ENCODE data around the gene STRBP. TPM values are rescaled to one million over a fixed set of nuclear protein-coding genes. Genes with fewer than 3 reads are reported as not detected.

STRBP gene
- total RNA-seq, 1 donor from 2014 or later = 45.4 TPM

- TF ChIP-seq, protein P1, sequence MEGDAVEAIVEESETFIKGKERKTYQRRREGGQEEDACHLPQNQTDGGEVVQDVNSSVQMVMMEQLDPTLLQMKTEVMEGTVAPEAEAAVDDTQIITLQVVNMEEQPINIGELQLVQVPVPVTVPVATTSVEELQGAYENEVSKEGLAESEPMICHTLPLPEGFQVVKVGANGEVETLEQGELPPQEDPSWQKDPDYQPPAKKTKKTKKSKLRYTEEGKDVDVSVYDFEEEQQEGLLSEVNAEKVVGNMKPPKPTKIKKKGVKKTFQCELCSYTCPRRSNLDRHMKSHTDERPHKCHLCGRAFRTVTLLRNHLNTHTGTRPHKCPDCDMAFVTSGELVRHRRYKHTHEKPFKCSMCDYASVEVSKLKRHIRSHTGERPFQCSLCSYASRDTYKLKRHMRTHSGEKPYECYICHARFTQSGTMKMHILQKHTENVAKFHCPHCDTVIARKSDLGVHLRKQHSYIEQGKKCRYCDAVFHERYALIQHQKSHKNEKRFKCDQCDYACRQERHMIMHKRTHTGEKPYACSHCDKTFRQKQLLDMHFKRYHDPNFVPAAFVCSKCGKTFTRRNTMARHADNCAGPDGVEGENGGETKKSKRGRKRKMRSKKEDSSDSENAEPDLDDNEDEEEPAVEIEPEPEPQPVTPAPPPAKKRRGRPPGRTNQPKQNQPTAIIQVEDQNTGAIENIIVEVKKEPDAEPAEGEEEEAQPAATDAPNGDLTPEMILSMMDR (IDR thresholded peaks at IDR 0.05; ENCODE audit: unreplicated experiment) = no peak
- Mint-ChIP-seq H3K27me3 (ENCODE audit: unreplicated experiment) (no peaks in the 10 kb centered on the region), H3K27ac (ENCODE audit: unreplicated experiment) (no peak overlapping the region)
These were observed 133.0 kb downstream of the STRBP start for GRCh38 chr9:123135430-123135829.

GRCh38 chr9:123132696-123133095, 135.7 kb downstream of the STRBP start:
- no peak overlapping the region for H3K4me3 Mint-ChIP-seq (ENCODE audit: unreplicated experiment)
- no peaks in the 10 kb centered on the region for H3K27me3 Mint-ChIP-seq (ENCODE audit: unreplicated experiment)
- H3K36me3 Mint-ChIP-seq (ENCODE audit: low read depth, unreplicated experiment) = peaks cover 10% of the 10 kb centered on the region
- H3K9me3 Mint-ChIP-seq (ENCODE audit: unreplicated experiment) = no peaks in the 10 kb centered on the region
- TF ChIP-seq, protein P1 (IDR thresholded peaks at IDR 0.05; ENCODE audit: unreplicated experiment) = no peak
- no peak for DNase-seq (ENCODE audit: low spot score)
- no peak overlapping the region for H3K27ac Mint-ChIP-seq (ENCODE audit: unreplicated experiment)
- no peaks in the 10 kb centered on the region for H3K4me1 Mint-ChIP-seq (ENCODE audit: unreplicated experiment)

More at GRCh38 chr9:123135430-123135829, 133.0 kb downstream of the STRBP start:
- H3K4me1 Mint-ChIP-seq (ENCODE audit: unreplicated experiment) = no peaks in the 10 kb centered on the region
- DNase-seq (ENCODE audit: low spot score) = no peak
- H3K4me3 Mint-ChIP-seq (ENCODE audit: unreplicated experiment) = no peak overlapping the region
- H3K36me3 Mint-ChIP-seq (ENCODE audit: low read depth, unreplicated experiment) = peaks cover 6% of the 10 kb centered on the region
- no peaks in the 10 kb centered on the region for H3K9me3 Mint-ChIP-seq (ENCODE audit: unreplicated experiment)

DNA sequence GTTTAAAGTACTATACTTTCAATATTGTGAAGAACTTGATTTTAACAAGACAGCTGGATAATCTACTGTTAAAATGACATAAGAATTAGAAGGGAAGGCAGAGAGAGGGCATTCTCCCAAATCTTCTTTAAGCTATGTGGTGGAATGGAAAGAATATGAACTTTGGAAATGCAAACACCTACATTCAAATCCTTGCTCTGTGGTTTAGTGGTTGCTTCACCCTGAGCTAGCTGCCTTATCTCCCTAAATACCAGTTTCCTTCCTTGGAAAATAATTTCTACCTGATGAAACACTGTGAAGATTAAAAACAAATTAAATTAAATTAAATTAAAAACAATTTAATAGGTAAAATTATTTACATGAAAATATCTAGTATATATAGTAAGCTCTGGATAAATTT, 136.4 kb downstream of the STRBP start:
- Mint-ChIP-seq H3K4me1 (ENCODE audit: unreplicated experiment) (no peaks in the 10 kb centered on the region), H3K9me3 (ENCODE audit: unreplicated experiment) (no peaks in the 10 kb centered on the region), H3K27me3 (ENCODE audit: unreplicated experiment) (no peaks in the 10 kb centered on the region), H3K4me3 (ENCODE audit: unreplicated experiment) (no peak overlapping the region), H3K36me3 (ENCODE audit: low read depth, unreplicated experiment) (peaks cover 8% of the 10 kb centered on the region), H3K27ac (ENCODE audit: unreplicated experiment) (no peak overlapping the region)
- no peak for DNase-seq (ENCODE audit: low spot score)
- TF ChIP-seq, protein P1 (IDR thresholded peaks at IDR 0.05; ENCODE audit: unreplicated experiment) = no peak

DNA sequence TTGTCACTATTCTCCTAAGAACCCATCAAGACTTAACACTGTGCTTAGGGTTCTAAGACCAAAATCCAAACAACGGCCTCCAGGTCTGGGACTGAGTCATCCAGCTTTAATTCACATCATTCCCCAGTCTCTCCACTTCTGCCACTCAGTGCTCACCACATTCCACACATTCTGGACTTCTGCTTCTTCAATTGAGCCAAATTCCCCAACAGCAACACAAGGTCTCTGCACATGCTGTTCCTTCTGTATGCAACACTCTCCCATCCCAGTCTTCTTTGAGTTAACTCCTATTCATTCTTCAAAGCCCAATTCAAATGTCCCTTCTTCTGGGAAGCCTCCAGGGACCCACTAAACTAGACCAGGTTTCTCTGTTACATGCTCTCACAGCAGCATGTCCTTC, 137.1 kb downstream of the STRBP start:
- TF ChIP-seq, protein P1 (IDR thresholded peaks at IDR 0.05; ENCODE audit: unreplicated experiment) = no peak
- H3K36me3 Mint-ChIP-seq (ENCODE audit: low read depth, unreplicated experiment) = peaks cover 10% of the 10 kb centered on the region
- no peaks in the 10 kb centered on the region for H3K9me3 Mint-ChIP-seq (ENCODE audit: unreplicated experiment)
- no peak for DNase-seq (ENCODE audit: low spot score)
- H3K4me3 Mint-ChIP-seq (ENCODE audit: unreplicated experiment) = no peak overlapping the region
- no peaks in the 10 kb centered on the region for H3K4me1 Mint-ChIP-seq (ENCODE audit: unreplicated experiment)
- no peak overlapping the region for H3K27ac Mint-ChIP-seq (ENCODE audit: unreplicated experiment)
- no peaks in the 10 kb centered on the region for H3K27me3 Mint-ChIP-seq (ENCODE audit: unreplicated experiment)

GRCh38 chr9:123129423-123129822, 139.0 kb downstream of the STRBP start:
- no peak overlapping the region for H3K4me3 Mint-ChIP-seq (ENCODE audit: unreplicated experiment)
- H3K27me3 Mint-ChIP-seq (ENCODE audit: unreplicated experiment) = no peaks in the 10 kb centered on the region
- TF ChIP-seq, protein P1 (IDR thresholded peaks at IDR 0.05; ENCODE audit: unreplicated experiment) = no peak
- H3K27ac Mint-ChIP-seq (ENCODE audit: unreplicated experiment) = no peak overlapping the region
- H3K4me1 Mint-ChIP-seq (ENCODE audit: unreplicated experiment) = no peaks in the 10 kb centered on the region
- DNase-seq (ENCODE audit: low spot score) = no peak
- H3K36me3 Mint-ChIP-seq (ENCODE audit: low read depth, unreplicated experiment) = peaks cover 10% of the 10 kb centered on the region
- no peaks in the 10 kb centered on the region for H3K9me3 Mint-ChIP-seq (ENCODE audit: unreplicated experiment)
